Activated B cell treated with CpG ODN at 0.5 μM for 24 hours (primary cell): Measurements from ENCODE around the gene SPDYE6. TPM values are rescaled to one million over a fixed set of nuclear protein-coding genes. Genes with fewer than 3 reads are reported as not detected.
A peak's percentile ranks its signal among the peaks of the same experiment; 100 is the strongest.

Experiments
- ATAC-seq: fragments of 200-7000 bp; cut with Tn5 transposase; one replicate; pipeline ENCODE4 v1.10.0; 2021; ENCODE audit warnings: low read depth, mild to moderate bottlenecking, moderate library complexity
- CTCF ChIA-PET: fragments of 350-600 bp; sonication (Branson Sonifier 250); formaldehyde crosslinking; loops from one replicate; lab custom pipeline; 2021; ENCODE audit warnings: antibody characterized with exemption; lab: Charles Lee
- POLR2A ChIA-PET: fragments of 350-600 bp; sonication (Branson Sonifier 250); formaldehyde crosslinking; loops from one replicate; lab custom pipeline; 2021; ENCODE audit warnings: antibody characterized with exemption; lab: Charles Lee
- DNase-seq: peaks from one replicate; pipeline ENCODE4 v3.0.0; 2022
- H3K27ac Mint-ChIP-seq: one replicate; pipeline ENCODE4 v1.8.0; 2020; ENCODE audit warnings: mixed read lengths
- H3K27me3 Mint-ChIP-seq: one replicate; pipeline ENCODE4 v1.8.0; 2021; ENCODE audit warnings: mixed read lengths
- H3K36me3 Mint-ChIP-seq: one replicate; pipeline ENCODE4 v1.8.0; 2021; ENCODE audit warnings: low read depth, mixed read lengths
- H3K4me1 Mint-ChIP-seq: one replicate; pipeline ENCODE4 v1.8.0; 2021; ENCODE audit warnings: mixed read lengths
- H3K4me3 Mint-ChIP-seq: one replicate; pipeline ENCODE4 v1.8.0; 2020; ENCODE audit warnings: mild to moderate bottlenecking, mixed read lengths
- H3K9me3 Mint-ChIP-seq: one replicate; pipeline ENCODE4 v1.8.0; 2020; ENCODE audit warnings: mixed read lengths
- CTCF ChIP-seq: fragments of 200-600 bp; IDR thresholded peaks from one replicate; pipeline ENCODE4 v1.8.0; 2022; ENCODE audit warnings: antibody characterized with exemption, mild to moderate bottlenecking
- intact Hi-C: fragments of 100-400 bp; cut with micrococcal nuclease; formaldehyde crosslinking; loops from one replicate; pipeline ENCODE4 v1.15.1; 2024
- total RNA-seq: library from RNA; stranded (reverse); gene quantifications from 2 replicates; pipeline ENCODE4 v1.2.3, GENCODE V29; 2022

The SPDYE6 gene
- total RNA-seq, 1 donor from 2014 or later: not detected

GRCh38 chr7:102320181-102320580, 36.1 kb downstream of the SPDYE6 start:
- ChIA-PET CTCF (interaction anchor here (1.1 kb wide), 1 partner anchor 34 kb away, joined by 4 read pairs; the partner anchor contains the start of gene SH2B2), POLR2A (interaction anchor here (1.2 to 1.6 kb wide), 2 partner anchors 10 to 33 kb away, joined by 3 to 10 read pairs; partner anchors contain the start of gene SH2B2)
- ATAC-seq (no peak), DNase-seq (no peak)
- H3K4me3 Mint-ChIP-seq: no peak overlapping the region
- H3K36me3 Mint-ChIP-seq: peaks cover 62% of the 10 kb centered on the region
- no peaks in the 10 kb centered on the region for H3K9me3 Mint-ChIP-seq
- TF ChIP-seq CTCF: no peak
- no peaks in the 10 kb centered on the region for H3K27me3 Mint-ChIP-seq
- peaks cover 34% of the 10 kb centered on the region for H3K4me1 Mint-ChIP-seq
- intact Hi-C loops: loop anchor here (2.0 to 5.0 kb wide), 2 partner anchors 13 to 72 kb away; no protein-coding TSS in a partner anchor
- H3K27ac Mint-ChIP-seq: peak overlapping the region; percentile 30

- POLR2A ChIA-PET: interaction anchor here (1.2 to 1.9 kb wide), 2 partner anchors 10 to 33 kb away, joined by 3 to 6 read pairs; partner anchors contain the start of gene SH2B2
- TF ChIP-seq CTCF: no peak
Observed at GRCh38 chr7:102319671-102320070, 36.6 kb downstream of the SPDYE6 start.

GRCh38 chr7:102318482-102318971, 37.7 kb downstream of the SPDYE6 start:
- H3K4me1 Mint-ChIP-seq: peaks cover 34% of the 10 kb centered on the region
- ChIA-PET CTCF (interaction anchor here (1.3 to 1.4 kb wide), 2 partner anchors 39 to 71 kb away, joined by 3 to 5 read pairs; no protein-coding TSS in a partner anchor), POLR2A (interaction anchor here (0.9 to 1.9 kb wide), 3 partner anchors 11 to 32 kb away, joined by 3 to 6 read pairs (median 6); partner anchors contain the start of gene SH2B2)
- ATAC-seq: no peak
- H3K27me3 Mint-ChIP-seq: no peaks in the 10 kb centered on the region
- H3K4me3 Mint-ChIP-seq: no peak overlapping the region
- intact Hi-C loops: no loop called here
- no peak for DNase-seq
- H3K27ac Mint-ChIP-seq: peak overlapping the region; percentile 3
- no peak for TF ChIP-seq CTCF
- H3K9me3 Mint-ChIP-seq: no peaks in the 10 kb centered on the region
- peaks cover 77% of the 10 kb centered on the region for H3K36me3 Mint-ChIP-seq

More at GRCh38 chr7:102319671-102320070, 36.6 kb downstream of the SPDYE6 start:
- H3K4me3 Mint-ChIP-seq: no peak overlapping the region
- H3K27ac Mint-ChIP-seq: peak overlapping the region; percentile 64
- DNase-seq (no peak), ATAC-seq (no peak)
- H3K27me3 Mint-ChIP-seq: no peaks in the 10 kb centered on the region
- CTCF ChIA-PET: interaction anchor here (1.1 kb wide), 1 partner anchor 33 kb away, joined by 4 read pairs; the partner anchor contains the start of gene SH2B2
- H3K9me3 Mint-ChIP-seq: no peaks in the 10 kb centered on the region
- H3K36me3 Mint-ChIP-seq: peaks cover 67% of the 10 kb centered on the region
- H3K4me1 Mint-ChIP-seq: peaks cover 34% of the 10 kb centered on the region
- intact Hi-C loops: loop anchor here (2.0 to 5.0 kb wide), 2 partner anchors 13 to 73 kb away; no protein-coding TSS in a partner anchor

GRCh38 chr7:102317231-102318059, 38.8 kb downstream of the SPDYE6 start:
- ChIA-PET CTCF (interaction anchor here (1.3 to 1.4 kb wide), 2 partner anchors 38 to 72 kb away, joined by 3 to 5 read pairs; no protein-coding TSS in a partner anchor), POLR2A (interaction anchor here (0.5 to 1.9 kb wide), 4 partner anchors 28 to 53 kb away, joined by 3 to 6 read pairs (median 4); partner anchors contain the start of gene SH2B2)
- Mint-ChIP-seq H3K4me1 (peaks cover 35% of the 10 kb centered on the region), H3K9me3 (no peaks in the 10 kb centered on the region), H3K27ac (no peak overlapping the region), H3K27me3 (no peaks in the 10 kb centered on the region), H3K4me3 (no peak overlapping the region), H3K36me3 (peaks cover 74% of the 10 kb centered on the region)
- TF ChIP-seq CTCF: no peak
- ATAC-seq (no peak), DNase-seq (no peak)
- intact Hi-C loops: loop anchor here (1.0 kb wide), 2 partner anchors 31 to 38 kb away; partner anchors contain the start of gene SH2B2
